GM23248 (cell line): Measurements from ENCODE around the gene FNDC11.

Source experiments
- EZH2 ChIP-seq: fragments of 200-600 bp; sonication (generic); IDR thresholded peaks from 2 replicates; pipeline ENCODE4 v1.6.1; 2018; ENCODE audit warnings: antibody characterized with exemption, mild to moderate bottlenecking; ENCODE audit not compliant: insufficient read depth, poor library complexity, severe bottlenecking
- EZH2phosphoT487 ChIP-seq: fragments of 200-600 bp; sonication (generic); IDR thresholded peaks from 2 replicates; pipeline ENCODE4 v1.6.1; 2018; ENCODE audit warnings: antibody characterized with exemption, moderate library complexity, mild to moderate bottlenecking, low read depth; ENCODE audit not compliant: insufficient read depth

GRCh38 chr20:63531686-63532448 lies 22.1 kb upstream of the FNDC11 start:
- TF ChIP-seq EZH2 (no peak), EZH2phosphoT487 (no peak)
